ENCODE data around the gene WDR64. TPM values are rescaled to one million over a fixed set of nuclear protein-coding genes. Genes with fewer than 3 reads are reported as not detected.

Gene WDR64
- total and polyA plus RNA-seq, 2 experiments from 2014 or later = not detected

DNA sequence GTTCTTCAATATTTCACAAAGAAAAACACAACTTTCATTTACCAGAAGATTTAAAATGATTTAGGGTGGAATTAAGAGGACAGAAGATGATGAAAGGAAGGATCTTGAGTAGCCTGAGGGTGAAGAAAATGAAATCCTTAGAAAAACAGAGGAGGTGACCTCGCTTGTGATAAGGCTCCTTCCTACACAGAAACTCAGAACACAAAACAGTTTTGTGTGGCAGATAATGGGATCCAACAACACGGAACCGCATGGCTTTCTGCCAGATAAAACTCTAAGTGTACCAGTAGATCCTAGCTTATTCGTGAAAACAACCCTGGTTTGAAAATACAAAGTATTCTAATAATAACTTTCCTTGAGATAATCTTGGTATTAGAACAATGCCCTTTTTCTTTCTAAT, 121.9 kb downstream of the WDR64 start (continued):
- TF ChIP-seq, protein P1, sequence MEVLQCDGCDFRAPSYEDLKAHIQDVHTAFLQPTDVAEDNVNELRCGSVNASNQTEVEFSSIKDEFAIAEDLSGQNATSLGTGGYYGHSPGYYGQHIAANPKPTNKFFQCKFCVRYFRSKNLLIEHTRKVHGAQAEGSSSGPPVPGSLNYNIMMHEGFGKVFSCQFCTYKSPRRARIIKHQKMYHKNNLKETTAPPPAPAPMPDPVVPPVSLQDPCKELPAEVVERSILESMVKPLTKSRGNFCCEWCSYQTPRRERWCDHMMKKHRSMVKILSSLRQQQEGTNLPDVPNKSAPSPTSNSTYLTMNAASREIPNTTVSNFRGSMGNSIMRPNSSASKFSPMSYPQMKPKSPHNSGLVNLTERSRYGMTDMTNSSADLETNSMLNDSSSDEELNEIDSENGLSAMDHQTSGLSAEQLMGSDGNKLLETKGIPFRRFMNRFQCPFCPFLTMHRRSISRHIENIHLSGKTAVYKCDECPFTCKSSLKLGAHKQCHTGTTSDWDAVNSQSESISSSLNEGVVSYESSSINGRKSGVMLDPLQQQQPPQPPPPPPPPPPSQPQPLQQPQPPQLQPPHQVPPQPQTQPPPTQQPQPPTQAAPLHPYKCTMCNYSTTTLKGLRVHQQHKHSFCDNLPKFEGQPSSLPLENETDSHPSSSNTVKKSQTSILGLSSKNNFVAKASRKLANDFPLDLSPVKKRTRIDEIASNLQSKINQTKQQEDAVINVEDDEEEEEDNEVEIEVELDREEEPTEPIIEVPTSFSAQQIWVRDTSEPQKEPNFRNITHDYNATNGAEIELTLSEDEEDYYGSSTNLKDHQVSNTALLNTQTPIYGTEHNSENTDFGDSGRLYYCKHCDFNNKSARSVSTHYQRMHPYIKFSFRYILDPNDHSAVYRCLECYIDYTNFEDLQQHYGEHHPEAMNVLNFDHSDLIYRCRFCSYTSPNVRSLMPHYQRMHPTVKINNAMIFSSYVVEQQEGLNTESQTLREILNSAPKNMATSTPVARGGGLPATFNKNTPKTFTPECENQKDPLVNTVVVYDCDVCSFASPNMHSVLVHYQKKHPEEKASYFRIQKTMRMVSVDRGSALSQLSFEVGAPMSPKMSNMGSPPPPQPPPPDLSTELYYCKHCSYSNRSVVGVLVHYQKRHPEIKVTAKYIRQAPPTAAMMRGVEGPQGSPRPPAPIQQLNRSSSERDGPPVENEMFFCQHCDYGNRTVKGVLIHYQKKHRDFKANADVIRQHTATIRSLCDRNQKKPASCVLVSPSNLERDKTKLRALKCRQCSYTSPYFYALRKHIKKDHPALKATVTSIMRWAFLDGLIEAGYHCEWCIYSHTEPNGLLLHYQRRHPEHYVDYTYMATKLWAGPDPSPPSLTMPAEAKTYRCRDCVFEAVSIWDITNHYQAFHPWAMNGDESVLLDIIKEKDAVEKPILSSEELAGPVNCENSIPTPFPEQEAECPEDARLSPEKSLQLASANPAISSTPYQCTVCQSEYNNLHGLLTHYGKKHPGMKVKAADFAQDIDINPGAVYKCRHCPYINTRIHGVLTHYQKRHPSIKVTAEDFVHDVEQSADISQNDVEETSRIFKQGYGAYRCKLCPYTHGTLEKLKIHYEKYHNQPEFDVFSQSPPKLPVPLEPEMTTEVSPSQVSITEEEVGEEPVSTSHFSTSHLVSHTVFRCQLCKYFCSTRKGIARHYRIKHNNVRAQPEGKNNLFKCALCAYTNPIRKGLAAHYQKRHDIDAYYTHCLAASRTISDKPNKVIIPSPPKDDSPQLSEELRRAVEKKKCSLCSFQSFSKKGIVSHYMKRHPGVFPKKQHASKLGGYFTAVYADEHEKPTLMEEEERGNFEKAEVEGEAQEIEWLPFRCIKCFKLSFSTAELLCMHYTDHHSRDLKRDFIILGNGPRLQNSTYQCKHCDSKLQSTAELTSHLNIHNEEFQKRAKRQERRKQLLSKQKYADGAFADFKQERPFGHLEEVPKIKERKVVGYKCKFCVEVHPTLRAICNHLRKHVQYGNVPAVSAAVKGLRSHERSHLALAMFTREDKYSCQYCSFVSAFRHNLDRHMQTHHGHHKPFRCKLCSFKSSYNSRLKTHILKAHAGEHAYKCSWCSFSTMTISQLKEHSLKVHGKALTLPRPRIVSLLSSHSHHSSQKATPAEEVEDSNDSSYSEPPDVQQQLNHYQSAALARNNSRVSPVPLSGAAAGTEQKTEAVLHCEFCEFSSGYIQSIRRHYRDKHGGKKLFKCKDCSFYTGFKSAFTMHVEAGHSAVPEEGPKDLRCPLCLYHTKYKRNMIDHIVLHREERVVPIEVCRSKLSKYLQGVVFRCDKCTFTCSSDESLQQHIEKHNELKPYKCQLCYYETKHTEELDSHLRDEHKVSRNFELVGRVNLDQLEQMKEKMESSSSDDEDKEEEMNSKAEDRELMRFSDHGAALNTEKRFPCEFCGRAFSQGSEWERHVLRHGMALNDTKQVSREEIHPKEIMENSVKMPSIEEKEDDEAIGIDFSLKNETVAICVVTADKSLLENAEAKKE (CRISPR knock-in tag; IDR thresholded peaks at IDR 0.05) = no peak
- no peak for TF ChIP-seq POLR2AphosphoS5 (IDR thresholded peaks at IDR 0.05; ENCODE audit: low read depth)
- TF ChIP-seq ZNF331 (CRISPR knock-in tag; IDR thresholded peaks at IDR 0.05; ENCODE audit: low read depth) = no peak
- no peak for TF ChIP-seq CREB1 (CRISPR knock-in tag; IDR thresholded peaks at IDR 0.05; ENCODE audit: low read depth)
- TF ChIP-seq ZNF114 (CRISPR knock-in tag; IDR thresholded peaks at IDR 0.05) = no peak

DNA sequence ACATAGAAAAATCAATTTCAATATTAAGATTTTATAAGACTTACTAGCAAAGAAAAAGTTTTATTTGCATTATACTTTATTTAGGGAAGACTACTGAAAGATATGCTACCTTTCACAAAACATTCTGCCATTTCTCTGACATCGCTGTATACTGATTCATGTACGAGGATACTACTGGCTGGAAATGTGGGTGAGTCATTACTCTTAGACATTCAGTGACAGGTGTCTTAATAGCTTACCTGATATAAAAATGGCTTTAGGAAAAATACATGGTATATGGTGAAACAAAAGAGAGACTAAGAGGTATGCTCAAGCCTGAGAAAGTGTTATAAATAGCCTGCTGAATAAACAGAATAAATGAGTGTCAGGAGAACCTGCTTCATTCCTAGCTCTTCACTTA, 122.9 kb downstream of the WDR64 start:
- Mint-ChIP-seq H3K4me3 (no peak overlapping the region), H3K27me3 (ENCODE audit: insufficient read depth, low read depth, poor library complexity) (no peaks in the 10 kb centered on the region), H3K9me3 (no peaks in the 10 kb centered on the region), H3K36me3 (ENCODE audit: low read depth) (no peaks in the 10 kb centered on the region), H3K27ac (no peak overlapping the region), H3K4me1 (peaks cover 2% of the 10 kb centered on the region; the same call in 2 of the 3 replicates)
- no peak overlapping the region for H3K27ac ChIP-seq (ENCODE audit: low read depth)
- no peak overlapping the region for H2AFZ ChIP-seq
- no peaks in the 10 kb centered on the region for H3K9me2 ChIP-seq (ENCODE audit: insufficient read depth)
- H3K4me2 ChIP-seq = no peak overlapping the region
- no peaks in the 10 kb centered on the region for H3F3A ChIP-seq (replicated peaks; ENCODE audit: low read depth)
- no peaks in the 10 kb centered on the region for H3K27me3 ChIP-seq (ENCODE audit: insufficient read depth)
- no peak overlapping the region for H3K4me3 ChIP-seq
- no peak for ATAC-seq
- no peaks in the 10 kb centered on the region for H3K79me2 ChIP-seq (replicated peaks; ENCODE audit: insufficient read depth)
- H4K20me1 ChIP-seq (replicated peaks; ENCODE audit: insufficient read depth) = no peaks in the 10 kb centered on the region
- DNase-seq (ENCODE audit: low spot score) = no peak
- H3K4me1 ChIP-seq (ENCODE audit: insufficient read depth) = 0 out of 2 replicates have a peak, but pooled peaks cover 4% of the 10 kb centered on the region
- H3K36me3 ChIP-seq (ENCODE audit: insufficient read depth) = no peaks in the 10 kb centered on the region
- TF ChIP-seq ZNF331 (CRISPR knock-in tag; IDR thresholded peaks at IDR 0.05; ENCODE audit: low read depth) (no peak), CREB1 (CRISPR knock-in tag; IDR thresholded peaks at IDR 0.05; ENCODE audit: low read depth) (no peak), NANOG (IDR thresholded peaks at IDR 0.05; ENCODE audit: borderline replicate concordance) (no peak), JUNB (IDR thresholded peaks at IDR 0.05; ENCODE audit: unreplicated experiment) (no peak), EZH2phosphoT487 (IDR thresholded peaks at IDR 0.05; ENCODE audit: unreplicated experiment) (no peak)
- TF ChIP-seq, protein P2, sequence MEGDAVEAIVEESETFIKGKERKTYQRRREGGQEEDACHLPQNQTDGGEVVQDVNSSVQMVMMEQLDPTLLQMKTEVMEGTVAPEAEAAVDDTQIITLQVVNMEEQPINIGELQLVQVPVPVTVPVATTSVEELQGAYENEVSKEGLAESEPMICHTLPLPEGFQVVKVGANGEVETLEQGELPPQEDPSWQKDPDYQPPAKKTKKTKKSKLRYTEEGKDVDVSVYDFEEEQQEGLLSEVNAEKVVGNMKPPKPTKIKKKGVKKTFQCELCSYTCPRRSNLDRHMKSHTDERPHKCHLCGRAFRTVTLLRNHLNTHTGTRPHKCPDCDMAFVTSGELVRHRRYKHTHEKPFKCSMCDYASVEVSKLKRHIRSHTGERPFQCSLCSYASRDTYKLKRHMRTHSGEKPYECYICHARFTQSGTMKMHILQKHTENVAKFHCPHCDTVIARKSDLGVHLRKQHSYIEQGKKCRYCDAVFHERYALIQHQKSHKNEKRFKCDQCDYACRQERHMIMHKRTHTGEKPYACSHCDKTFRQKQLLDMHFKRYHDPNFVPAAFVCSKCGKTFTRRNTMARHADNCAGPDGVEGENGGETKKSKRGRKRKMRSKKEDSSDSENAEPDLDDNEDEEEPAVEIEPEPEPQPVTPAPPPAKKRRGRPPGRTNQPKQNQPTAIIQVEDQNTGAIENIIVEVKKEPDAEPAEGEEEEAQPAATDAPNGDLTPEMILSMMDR (conservative IDR thresholded peaks at IDR 0.05; ENCODE audit: low read depth in 2 of 2) = no peak
